Right lobe of liver (tissue), 6 donors: ENCODE data around the gene TPRG1L. TPM values are rescaled to one million over a fixed set of nuclear protein-coding genes. Genes with fewer than 3 reads are reported as not detected.

Experiments
- ATAC-seq, 4 donors: fragments of 200-7000 bp; cut with Tn5 transposase; one replicate each; pipeline ENCODE4 v1.9.1; 2020; ENCODE audit warnings: mild to moderate bottlenecking in 4 of 4, moderate library complexity in 4 of 4
- DNase-seq, 3 donors: peaks; one replicate each; pipeline ENCODE4 v3.0.0-alpha.2; 2020
- H3K27ac ChIP-seq, 3 donors: fragments of 200-600 bp; one replicate each; pipeline ENCODE4 v1.8.0; 2022
- H3K27me3 ChIP-seq, 2 donors: fragments of 200-600 bp; one replicate each; pipeline ENCODE4 v1.8.0; 2022
- H3K36me3 ChIP-seq, 4 donors: fragments of 200-600 bp; sonication (generic) in 1 of 4; one replicate each; pipeline versions ENCODE4 v1.5.1 to v1.8.0; 2017 to 2022; ENCODE audit warnings: control low read depth in 1 of 4
- H3K4me1 ChIP-seq, 4 donors: fragments of 200-600 bp; sonication (generic) in 1 of 4; one replicate each; pipeline versions ENCODE4 v1.5.1 to v1.8.0; 2017 to 2022; ENCODE audit warnings: control low read depth in 1 of 4
- H3K4me3 ChIP-seq, 3 donors: fragments of 200-600 bp; one replicate each; pipeline ENCODE4 v1.8.0; 2022
- H3K9me3 ChIP-seq, 4 donors: fragments of 200-600 bp; sonication (generic) in 1 of 4; one replicate each; pipeline versions ENCODE4 v1.5.1 to v1.8.0; 2017 to 2022; ENCODE audit warnings: control low read depth in 1 of 4
- POLR2A ChIP-seq: fragments of 450-650 bp; IDR thresholded peaks from one replicate; pipeline ENCODE4 v1.6.1; 2017; ENCODE audit warnings: antibody characterized with exemption, mild to moderate bottlenecking
- WGBS: methylation state at CpG from one replicate; pipeline ENCODE4 v1.1.6; 2018; ENCODE audit warnings: low coverage, low lambda C conversion rate; ENCODE audit not compliant: insufficient coverage; ENCODE audit errors: missing lambda C conversion rate; 5-methylcytosine and 5-hydroxymethylcytosine counted together
- intact Hi-C, 2 donors: fragments of 100-400 bp; cut with DNase I; formaldehyde crosslinking; loops; one replicate each; pipeline versions ENCODE4 v1.11.2 to v1.14.1; 2022
- total RNA-seq, 6 experiments: library from RNA; depleted of rRNA in 2 of 6; stranded (reverse); fragments of >200 nt in 2 of 6; fragmentation: NEBNext Ultra II Directional in 3 of 6; extraction: Animal tissue kit (Norgen Biotek cat#: 25700) in 3 of 6; gene quantifications; one replicate each; pipeline versions ENCODE4 v1.1.0 to v1.2.4, GENCODE V29; 2016 to 2023
- TF ChIP-seq, protein P1 (sequence below), 4 donors: fragments of 200-600 bp in 3 of 4; fragments of 450-650 bp in 1 of 4; IDR thresholded peaks; one replicate each; pipeline versions ENCODE4 v1.5.1 to v1.8.0; 2016 to 2022; ENCODE audit warnings: antibody characterized with exemption in 4 of 4, mild to moderate bottlenecking in 2 of 4
- donor health status: DM: no; HTN: yes; CAD: no.
- donor health status: DM: no; HTN: no; CAD: no.
- donor health status: DM: no; HTN: no; CAD: no.
- donor health status: DM: no; HTN: yes; CAD: no.
- donor health status: DM: no; HTN: yes; CAD: no.

TPRG1L gene
- total RNA-seq, 6 experiments from 2014 or later, result 42.5 to 54.6 (median 53.4) TPM

DNA sequence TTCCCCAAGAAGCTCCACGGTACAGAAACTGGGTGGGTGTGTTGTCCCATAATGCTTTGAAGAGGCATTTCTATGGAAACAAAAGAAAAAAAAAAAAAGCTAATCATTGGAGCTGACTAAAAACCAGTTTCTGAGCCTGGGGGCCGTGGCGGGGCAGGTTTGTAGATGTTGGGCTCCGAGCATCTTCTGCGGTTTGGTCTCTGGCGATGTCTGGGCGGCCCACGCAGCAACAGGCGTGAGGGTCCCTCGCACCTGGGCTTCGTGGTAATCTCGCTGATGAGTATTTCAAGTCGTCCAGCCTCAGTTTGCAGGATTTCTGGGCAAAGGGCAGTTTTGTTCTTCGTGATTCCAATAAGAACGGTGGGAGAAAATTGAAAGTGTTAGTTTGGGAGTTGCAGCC is 34.3 kb downstream of the TPRG1L start:
- no peaks in the 10 kb centered on the region for H3K36me3 ChIP-seq
- TF ChIP-seq, protein P1, sequence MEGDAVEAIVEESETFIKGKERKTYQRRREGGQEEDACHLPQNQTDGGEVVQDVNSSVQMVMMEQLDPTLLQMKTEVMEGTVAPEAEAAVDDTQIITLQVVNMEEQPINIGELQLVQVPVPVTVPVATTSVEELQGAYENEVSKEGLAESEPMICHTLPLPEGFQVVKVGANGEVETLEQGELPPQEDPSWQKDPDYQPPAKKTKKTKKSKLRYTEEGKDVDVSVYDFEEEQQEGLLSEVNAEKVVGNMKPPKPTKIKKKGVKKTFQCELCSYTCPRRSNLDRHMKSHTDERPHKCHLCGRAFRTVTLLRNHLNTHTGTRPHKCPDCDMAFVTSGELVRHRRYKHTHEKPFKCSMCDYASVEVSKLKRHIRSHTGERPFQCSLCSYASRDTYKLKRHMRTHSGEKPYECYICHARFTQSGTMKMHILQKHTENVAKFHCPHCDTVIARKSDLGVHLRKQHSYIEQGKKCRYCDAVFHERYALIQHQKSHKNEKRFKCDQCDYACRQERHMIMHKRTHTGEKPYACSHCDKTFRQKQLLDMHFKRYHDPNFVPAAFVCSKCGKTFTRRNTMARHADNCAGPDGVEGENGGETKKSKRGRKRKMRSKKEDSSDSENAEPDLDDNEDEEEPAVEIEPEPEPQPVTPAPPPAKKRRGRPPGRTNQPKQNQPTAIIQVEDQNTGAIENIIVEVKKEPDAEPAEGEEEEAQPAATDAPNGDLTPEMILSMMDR (IDR thresholded peaks at IDR 0.05), result no peak
- no peak for TF ChIP-seq POLR2A
- intact Hi-C loops, result no loop called here
- no peaks in the 10 kb centered on the region for H3K4me1 ChIP-seq
- H3K27ac ChIP-seq, result no peak overlapping the region
- WGBS, result 76% methylated on average over 7 of the region's 15 CpGs
- peak in 1 of 3 donors; percentile 9 for DNase-seq
- no peaks in the 10 kb centered on the region for H3K9me3 ChIP-seq
- H3K27me3 ChIP-seq, result peaks cover 0 to 5% of the 10 kb centered on the region in 2 donors
- no peak overlapping the region for H3K4me3 ChIP-seq
- ATAC-seq, result no peak

DNA sequence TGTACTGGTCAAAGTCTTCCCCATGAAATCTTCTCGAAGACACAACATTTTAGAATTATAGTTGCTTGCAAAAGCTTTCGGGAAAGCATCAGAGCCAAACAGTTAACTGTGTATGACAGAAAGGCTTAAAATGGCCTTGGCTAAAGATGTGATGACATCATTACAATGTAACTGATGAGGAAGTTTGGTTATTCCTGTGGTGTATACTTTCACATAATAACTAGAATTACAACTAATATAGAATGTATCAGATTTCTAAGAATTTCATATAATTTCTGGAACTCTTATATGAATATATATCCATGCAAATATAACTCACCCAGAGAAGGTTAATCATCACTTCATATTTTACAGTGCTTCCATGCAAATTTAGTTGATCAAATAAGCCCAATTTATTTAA is 35.9 kb downstream of the TPRG1L start:
- Histone ChIP-seq H3K4me1 (no peaks in the 10 kb centered on the region), H3K27ac (no peak overlapping the region), H3K27me3 (no peaks in the 10 kb centered on the region), H3K9me3 (no peaks in the 10 kb centered on the region), H3K4me3 (no peak overlapping the region), H3K36me3 (no peaks in the 10 kb centered on the region)
- intact Hi-C loops, result no loop called here
- DNase-seq (no peak), ATAC-seq (no peak)
- no peak for TF ChIP-seq POLR2A
- TF ChIP-seq, protein P1 (IDR thresholded peaks at IDR 0.05), result no peak
- 89% methylated on average over 2 of the region's 2 CpGs for WGBS

DNA sequence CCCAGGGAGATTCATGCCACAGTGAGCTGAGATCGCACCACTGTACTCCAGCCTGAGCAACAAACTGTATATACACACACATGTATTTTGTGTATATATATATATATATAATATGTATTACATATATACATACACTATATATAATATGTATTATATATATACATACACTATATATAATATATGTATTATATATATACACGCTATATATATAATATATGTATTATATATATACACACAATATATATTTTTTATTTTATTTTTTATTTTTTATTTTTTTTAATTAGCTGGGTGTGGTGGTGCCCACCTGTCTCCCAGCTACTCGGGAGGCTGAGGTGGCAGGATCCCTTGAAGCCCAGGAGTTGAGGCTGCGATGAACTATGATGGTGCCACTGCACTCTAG is 36.8 kb downstream of the TPRG1L start:
- Histone ChIP-seq H3K4me3 (no peak overlapping the region), H3K27ac (no peak overlapping the region), H3K9me3 (no peaks in the 10 kb centered on the region), H3K4me1 (no peaks in the 10 kb centered on the region), H3K36me3 (no peaks in the 10 kb centered on the region), H3K27me3 (no peaks in the 10 kb centered on the region)
- intact Hi-C loops, result no loop called here
- no peak for DNase-seq
- 86% methylated on average over 4 of the region's 4 CpGs for WGBS
- TF ChIP-seq, protein P1 (IDR thresholded peaks at IDR 0.05), result no peak
- TF ChIP-seq POLR2A, result no peak
- no peak for ATAC-seq

DNA sequence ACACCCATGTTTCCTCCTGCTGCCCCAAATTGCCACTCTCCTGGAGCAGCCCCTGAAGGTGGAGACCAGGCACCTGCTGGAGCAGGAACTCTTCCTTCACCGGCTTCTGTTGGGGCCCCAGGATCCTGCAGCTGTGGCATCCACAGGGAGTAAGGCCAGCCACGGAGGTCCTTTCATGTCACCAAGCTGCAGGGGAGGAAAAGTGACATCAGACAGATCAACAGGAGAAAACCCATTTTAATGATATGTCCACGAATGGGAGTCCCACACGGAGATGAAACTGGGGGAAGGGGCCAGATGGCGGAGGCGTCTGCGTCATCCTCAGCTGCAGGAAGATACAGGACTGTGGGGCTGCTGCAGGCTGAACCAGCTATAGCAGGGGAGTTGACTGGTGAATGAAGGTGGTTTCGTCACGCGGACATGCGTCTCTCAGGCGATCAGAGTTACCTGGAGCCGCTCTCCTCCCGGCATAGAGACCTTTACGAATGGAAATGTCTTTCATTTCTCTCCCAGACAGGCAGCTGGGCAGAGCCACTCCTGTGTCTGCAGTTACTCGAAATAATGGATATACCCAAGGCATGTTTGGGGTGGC is 37.4 kb downstream of the TPRG1L start:
- intact Hi-C loops, result no loop called here
- DNase-seq (no peak), ATAC-seq (no peak)
- WGBS, result 85% methylated on average over 6 of the region's 16 CpGs
- no peak overlapping the region for H3K4me3 ChIP-seq
- no peak overlapping the region for H3K27ac ChIP-seq
- TF ChIP-seq, protein P1 (IDR thresholded peaks at IDR 0.05), result no peak
- no peak for TF ChIP-seq POLR2A
- no peaks in the 10 kb centered on the region for H3K4me1 ChIP-seq
- no peaks in the 10 kb centered on the region for H3K36me3 ChIP-seq
- H3K9me3 ChIP-seq, result no peaks in the 10 kb centered on the region
- H3K27me3 ChIP-seq, result no peaks in the 10 kb centered on the region
